OCI-LY7 (cell line): ENCODE data around the gene PKP1.

ENCODE experiments used
- EZH2phosphoT487 ChIP-seq: fragments of 200-600 bp; sonication (generic); IDR thresholded peaks from 2 replicates; pipeline ENCODE4 v1.6.1; 2018; ENCODE audit warnings: low read depth, borderline replicate concordance, mild to moderate bottlenecking, mixed run types, antibody characterized with exemption, low read length, moderate library complexity, mixed read lengths
- TF ChIP-seq, protein P1 (sequence below): fragments of 200-600 bp; sonication (generic); conservative IDR thresholded peaks from 2 replicates; pipeline ENCODE4 v1.5.1; 2014; ENCODE audit warnings: mild to moderate bottlenecking, antibody characterized with exemption, low read length, moderate library complexity, mixed read lengths

DNA sequence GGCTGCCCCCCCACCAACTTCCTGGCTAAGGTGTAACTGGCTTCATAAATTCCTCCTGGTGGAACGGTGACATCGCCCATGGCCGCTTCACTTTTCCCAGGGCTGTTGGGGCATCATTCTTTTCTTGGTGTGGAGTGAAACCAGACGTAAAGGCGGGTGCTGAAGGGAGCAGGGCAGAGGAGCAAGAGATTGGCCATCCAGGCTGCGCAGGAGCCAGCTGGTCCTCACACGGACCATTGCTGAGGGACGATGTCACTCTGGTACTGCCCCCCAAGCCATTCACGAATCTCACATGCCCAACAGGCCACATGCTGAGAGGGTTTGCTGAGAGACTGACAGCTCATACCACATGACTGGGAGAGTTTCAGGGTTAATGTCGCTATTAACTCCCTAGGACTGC is 10.5 kb upstream of the PKP1 start:
- TF ChIP-seq, protein P1, sequence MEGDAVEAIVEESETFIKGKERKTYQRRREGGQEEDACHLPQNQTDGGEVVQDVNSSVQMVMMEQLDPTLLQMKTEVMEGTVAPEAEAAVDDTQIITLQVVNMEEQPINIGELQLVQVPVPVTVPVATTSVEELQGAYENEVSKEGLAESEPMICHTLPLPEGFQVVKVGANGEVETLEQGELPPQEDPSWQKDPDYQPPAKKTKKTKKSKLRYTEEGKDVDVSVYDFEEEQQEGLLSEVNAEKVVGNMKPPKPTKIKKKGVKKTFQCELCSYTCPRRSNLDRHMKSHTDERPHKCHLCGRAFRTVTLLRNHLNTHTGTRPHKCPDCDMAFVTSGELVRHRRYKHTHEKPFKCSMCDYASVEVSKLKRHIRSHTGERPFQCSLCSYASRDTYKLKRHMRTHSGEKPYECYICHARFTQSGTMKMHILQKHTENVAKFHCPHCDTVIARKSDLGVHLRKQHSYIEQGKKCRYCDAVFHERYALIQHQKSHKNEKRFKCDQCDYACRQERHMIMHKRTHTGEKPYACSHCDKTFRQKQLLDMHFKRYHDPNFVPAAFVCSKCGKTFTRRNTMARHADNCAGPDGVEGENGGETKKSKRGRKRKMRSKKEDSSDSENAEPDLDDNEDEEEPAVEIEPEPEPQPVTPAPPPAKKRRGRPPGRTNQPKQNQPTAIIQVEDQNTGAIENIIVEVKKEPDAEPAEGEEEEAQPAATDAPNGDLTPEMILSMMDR, result no peak
- no peak for TF ChIP-seq EZH2phosphoT487
